Ureter (tissue), 1 donor: Measurements from ENCODE around the gene KRTAP5-8. TPM values are rescaled to one million over a fixed set of nuclear protein-coding genes. Genes with fewer than 3 reads are reported as not detected.
"Not testable (repeated sequence)": the region's sequence is repeated elsewhere in the genome, so short reads cannot be mapped to it uniquely, and the experiment has no call there.

Source experiments
- DNase-seq: peaks from one replicate; pipeline ENCODE4 v3.0.0-alpha.2; 2020; ENCODE audit warnings: low spot score
- total RNA-seq: library from RNA; stranded (reverse); gene quantifications from one replicate; pipeline ENCODE4 v1.2.4, GENCODE V29; 2023
- donor health status: DM: yes; HTN: yes; CAD: no.

The KRTAP5-8 gene
- total RNA-seq, 1 donor from 2014 or later, result 5.0 TPM

- no peak for DNase-seq
These were observed 30.7 kb upstream of the KRTAP5-8 start for GRCh38 chr11:71507102-71507501.

- DNase-seq, result no peak
These were observed 19.0 kb upstream of the KRTAP5-8 start for GRCh38 chr11:71518506-71519471.

- no peak for DNase-seq
These were observed 18.3 kb upstream of the KRTAP5-8 start for GRCh38 chr11:71519546-71519945.

- DNase-seq, result no peak
These were observed 12.5 kb upstream of the KRTAP5-8 start for GRCh38 chr11:71525188-71525937.

- DNase-seq, result no peak
These were observed 11.8 kb upstream of the KRTAP5-8 start for GRCh38 chr11:71525938-71526495.

GRCh38 chr11:71526796-71527575, 10.8 kb upstream of the KRTAP5-8 start, which contains the start of gene KRTAP5-7:
Gene KRTAP5-7 (plus strand): TSS chr11:71527267. CDS start chr11:71527301, 34 bp downstream.
- DNase-seq, result not testable (repeated sequence)

GRCh38 chr11:71527576-71528210, 10.1 kb upstream of the KRTAP5-8 start:
- no peak for DNase-seq

GRCh38 chr11:71530602-71531001, 7.2 kb upstream of the KRTAP5-8 start:
- no peak for DNase-seq

- DNase-seq, result no peak
These were observed 5.7 kb upstream of the KRTAP5-8 start for GRCh38 chr11:71532036-71532610.

- DNase-seq, result not testable (repeated sequence)
These were observed 2.9 kb upstream of the KRTAP5-8 start for GRCh38 chr11:71534711-71535608.

GRCh38 chr11:71535825-71536224, 2.0 kb upstream of the KRTAP5-8 start:
- no peak for DNase-seq

- no peak for DNase-seq
These were observed 288 bp upstream of the KRTAP5-8 start for GRCh38 chr11:71537537-71537936.

GRCh38 chr11:71538666-71538990, 803 bp downstream of the KRTAP5-8 start:
- no peak for DNase-seq

GRCh38 chr11:71539017-71539416, 1.2 kb downstream of the KRTAP5-8 start:
- no peak for DNase-seq

GRCh38 chr11:71539971-71540370, 2.1 kb downstream of the KRTAP5-8 start:
- not testable (repeated sequence) for DNase-seq

- DNase-seq, result not testable (repeated sequence)
These were observed 2.9 kb downstream of the KRTAP5-8 start for GRCh38 chr11:71540521-71541304.

GRCh38 chr11:71542382-71542781, 4.6 kb downstream of the KRTAP5-8 start:
- no peak for DNase-seq

- DNase-seq, result no peak
These were observed 5.3 kb downstream of the KRTAP5-8 start for GRCh38 chr11:71542879-71543777.
